ENCODE results near the gene KHSRP.
A peak's percentile ranks its signal among the peaks of the same experiment; 100 is the strongest.

Gene KHSRP

DNA sequence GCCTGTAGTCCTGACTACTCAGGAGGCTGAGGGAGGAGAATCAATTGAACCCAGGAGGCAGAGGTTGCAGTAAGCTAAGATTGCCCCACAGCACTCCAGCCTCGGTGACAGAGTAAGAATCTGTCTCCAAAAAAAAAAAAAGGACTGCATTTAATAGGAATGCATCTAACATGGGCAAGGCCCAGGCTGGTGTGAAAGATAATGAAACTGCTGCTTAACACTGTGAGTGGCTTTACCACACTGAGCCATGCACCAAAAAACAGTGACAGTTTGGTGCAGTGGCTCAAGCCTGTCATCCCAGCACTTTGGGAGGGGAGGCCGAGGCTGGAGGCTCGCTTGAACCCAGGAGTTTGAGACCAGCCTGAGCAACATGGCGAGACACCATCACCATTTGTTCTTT is 40.2 kb downstream of the KHSRP start:
- DNase-seq: no peak

DNA sequence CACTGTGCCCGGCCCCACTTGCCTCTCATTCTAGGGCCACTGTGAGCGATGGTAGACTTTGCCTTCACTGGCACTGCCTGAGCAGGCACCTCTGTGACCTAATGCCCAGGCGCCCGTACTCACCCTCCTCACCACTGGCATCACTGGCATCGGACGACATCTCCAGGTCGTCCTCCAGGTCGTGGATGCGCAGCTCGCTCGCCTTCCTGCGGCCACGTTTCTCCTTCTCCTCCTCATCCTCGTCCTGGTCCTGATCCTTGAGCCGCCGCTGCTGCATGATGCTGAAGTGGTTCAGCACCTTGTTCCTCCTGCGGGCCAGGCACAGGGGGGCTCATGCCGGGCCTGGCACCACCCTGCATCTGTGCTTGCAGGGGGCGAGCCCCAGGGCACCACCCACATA is 41.4 kb downstream of the KHSRP start:
- no peak for DNase-seq

DNA sequence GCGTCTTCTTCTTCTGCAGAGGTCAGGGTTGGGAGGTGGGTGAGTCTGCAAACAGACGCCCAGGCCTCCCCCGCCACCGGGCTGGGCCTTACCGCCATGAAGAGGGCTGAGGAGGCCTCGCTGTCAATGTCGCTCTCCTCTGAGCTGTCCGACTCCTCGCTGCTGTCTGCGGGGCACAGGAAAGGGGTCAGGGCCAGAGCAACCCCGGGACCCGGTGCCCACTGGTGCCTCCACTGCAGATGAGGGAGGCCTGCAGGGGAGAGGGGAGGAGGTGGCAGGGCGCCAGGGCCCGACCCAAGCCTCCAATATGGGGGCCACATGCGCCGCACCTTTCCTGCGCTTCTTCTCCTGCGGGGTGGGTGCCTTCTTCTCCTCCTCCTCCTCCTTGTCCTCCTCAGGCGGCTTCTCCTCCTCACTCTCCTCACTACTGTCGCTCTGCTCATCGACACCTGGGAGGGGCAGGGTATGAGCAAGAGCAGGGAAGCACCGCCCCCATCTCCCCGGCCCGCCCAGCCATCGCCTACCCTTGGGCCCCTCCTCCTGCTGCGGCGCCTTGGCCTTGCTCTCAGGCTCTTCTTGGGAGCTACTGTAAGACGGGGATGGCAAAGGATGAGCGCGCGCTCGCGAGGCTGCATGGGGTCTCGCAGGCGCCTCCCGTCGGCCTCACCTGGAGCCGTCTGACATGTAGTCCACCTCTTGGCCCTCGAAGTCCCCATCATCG is 43.4 kb downstream of the KHSRP start:
- no peak for DNase-seq

DNA sequence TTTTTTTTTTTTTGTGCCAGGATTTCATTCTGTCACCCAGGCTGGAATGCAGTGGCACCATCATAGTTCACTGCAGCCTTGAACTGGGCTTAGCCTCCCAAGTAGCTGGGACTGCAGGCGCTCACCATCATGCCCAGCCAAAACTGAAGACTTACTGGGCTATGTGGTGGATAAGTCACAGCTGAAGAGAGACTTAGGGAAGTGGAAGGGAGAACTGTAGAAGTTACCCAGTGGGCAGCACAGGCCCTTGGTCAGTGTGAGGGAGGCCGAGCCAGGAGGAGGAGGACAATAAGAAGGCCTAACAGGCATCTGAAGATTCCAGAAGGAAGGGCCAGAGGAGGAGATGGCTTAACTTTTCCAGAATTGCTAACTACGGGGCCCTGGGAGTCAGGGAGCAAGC is 44.9 kb downstream of the KHSRP start:
- DNase-seq: no peak

DNA sequence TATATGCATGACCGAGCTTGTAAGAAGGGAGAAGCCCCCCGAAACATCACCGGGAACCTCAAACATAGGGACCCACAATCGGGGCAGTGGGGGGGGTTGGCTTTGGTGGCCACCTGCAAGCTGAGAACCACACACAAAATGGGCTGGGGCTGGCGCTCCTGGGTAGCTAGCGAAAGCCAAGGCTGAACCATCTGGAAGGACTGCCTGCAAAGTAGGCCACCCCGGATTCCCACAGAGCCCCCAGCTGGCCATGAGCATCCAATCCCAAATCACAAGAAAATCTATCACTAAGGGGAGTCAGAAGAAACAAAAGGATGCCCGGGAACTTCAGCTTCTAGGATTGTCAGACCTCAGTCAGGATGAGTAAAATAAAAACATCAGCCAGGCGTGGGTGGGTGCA is 46.1 kb downstream of the KHSRP start:
- no peak for DNase-seq

DNA sequence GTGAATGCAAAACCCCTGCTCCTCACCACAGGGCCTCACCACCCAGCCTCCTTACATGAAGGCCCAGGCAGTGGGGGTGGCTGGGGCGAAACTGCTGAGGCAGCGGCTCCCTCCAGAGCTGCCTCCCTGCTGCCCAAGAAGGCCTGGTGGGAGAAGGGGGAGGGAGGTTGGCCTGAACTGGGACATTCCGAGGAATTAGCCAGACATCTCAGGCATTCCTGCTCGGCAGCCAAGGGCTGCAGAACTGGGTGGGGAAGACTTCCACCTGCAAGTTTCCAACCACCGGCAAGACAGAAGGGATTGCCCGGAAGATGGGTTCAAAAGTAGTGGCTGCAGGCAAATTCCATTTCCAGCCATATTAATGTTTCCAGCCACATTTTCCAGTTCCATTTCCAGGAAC is 46.6 kb downstream of the KHSRP start:
- DNase-seq: no peak

DNA sequence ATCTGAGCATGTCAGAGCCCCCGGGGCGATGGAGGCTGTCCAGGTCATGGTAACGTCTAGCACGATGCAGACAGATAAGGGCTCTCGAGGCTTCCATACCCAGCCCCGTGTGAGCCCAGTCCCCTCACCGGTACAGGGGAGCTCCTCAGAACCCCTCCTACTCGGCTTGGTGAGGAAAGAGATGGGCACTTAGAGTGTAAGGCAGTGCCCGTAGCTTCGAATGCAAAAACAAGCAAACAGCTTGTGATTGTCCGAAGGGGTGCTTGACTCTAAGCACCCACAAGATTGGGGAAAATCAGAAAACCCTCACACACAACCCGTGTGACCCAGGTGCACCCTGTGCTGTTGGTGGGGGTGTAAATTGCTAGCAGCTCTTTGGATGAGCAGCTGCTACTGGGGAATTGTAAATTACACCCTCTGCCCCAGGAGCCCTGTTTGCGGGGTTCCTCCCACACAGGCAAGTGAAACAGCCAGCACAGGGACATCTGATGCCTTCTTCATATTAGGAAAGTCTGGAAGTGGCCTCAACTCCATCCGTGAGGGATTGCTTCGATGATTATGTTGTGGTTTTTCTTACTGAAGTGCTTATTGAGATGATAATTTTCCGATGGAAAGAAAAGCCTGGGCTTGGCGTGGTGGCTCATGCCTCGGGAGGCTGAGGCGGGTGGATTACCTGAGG is 48.0 kb downstream of the KHSRP start:
- DNase-seq: no peak

DNA sequence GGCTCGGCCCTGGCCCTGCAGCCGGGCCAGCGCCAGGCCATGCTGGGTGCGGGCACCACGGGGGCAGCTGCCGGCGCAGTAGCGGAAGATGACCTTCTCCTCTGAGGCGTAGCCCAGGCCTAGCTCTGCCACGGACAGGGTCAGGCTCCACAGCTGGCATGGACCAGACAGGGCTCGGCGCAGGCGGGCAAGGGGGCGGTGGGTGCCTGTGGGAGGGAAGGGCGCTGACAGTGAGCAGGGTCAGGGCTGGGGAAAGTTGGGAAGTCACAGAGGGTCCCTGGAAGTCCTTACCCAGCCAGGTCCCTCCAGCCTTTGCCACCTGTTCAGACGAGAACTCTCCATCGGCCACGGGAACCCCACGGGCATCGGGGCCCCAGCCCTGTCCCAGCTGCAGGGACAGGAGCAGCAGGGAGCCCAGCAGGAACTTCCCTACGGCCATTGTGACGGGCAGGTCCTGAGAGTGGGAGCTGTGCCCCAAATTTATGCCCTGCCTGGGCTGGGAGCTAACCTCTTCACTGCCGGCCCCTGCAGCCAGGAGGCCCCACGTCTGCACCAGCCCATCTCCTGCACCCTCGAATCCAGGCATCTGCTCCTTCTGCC is 49.1 kb downstream of the KHSRP start, which contains the start of gene PSPN:
Gene PSPN (minus strand): TSS at position 523 of the 600 bp plus-strand sequence. CDS start 84 bp downstream, at position 439.
- no peak for DNase-seq

DNA sequence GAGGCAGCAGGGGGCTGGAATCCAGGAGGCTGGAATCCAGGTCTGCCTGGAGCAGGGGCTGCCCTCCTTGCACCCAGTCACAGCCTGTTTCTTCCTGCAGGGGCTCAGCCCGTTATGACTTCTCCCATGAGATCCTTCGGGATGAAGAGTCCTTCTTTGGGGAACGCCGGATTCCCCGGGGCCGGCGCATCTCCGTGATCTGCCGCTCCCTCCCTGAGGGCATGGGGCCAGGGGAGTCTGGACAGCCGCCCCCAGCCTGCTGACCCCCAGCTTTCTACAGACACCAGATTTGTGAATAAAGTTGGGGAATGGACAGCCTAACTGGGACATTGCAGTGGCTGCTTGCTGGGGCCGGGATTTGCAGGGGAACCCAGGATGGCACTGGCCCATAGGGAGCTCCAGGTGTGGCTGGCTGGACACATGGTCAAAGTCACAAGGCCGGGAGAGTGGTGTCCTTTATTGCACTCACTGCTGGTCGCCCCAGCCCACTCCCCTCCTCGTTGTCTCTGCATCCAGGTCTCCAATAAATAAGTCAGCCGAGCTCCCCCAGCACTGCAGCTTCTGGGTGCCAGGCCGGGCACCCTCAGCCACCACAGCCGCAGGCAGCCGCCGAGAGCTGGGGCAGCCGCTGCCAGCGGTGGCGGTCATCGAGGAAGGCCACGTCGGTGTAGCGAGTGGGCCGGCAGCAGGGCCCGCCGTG is 49.8 kb downstream of the KHSRP start:
- no peak for DNase-seq

DNA sequence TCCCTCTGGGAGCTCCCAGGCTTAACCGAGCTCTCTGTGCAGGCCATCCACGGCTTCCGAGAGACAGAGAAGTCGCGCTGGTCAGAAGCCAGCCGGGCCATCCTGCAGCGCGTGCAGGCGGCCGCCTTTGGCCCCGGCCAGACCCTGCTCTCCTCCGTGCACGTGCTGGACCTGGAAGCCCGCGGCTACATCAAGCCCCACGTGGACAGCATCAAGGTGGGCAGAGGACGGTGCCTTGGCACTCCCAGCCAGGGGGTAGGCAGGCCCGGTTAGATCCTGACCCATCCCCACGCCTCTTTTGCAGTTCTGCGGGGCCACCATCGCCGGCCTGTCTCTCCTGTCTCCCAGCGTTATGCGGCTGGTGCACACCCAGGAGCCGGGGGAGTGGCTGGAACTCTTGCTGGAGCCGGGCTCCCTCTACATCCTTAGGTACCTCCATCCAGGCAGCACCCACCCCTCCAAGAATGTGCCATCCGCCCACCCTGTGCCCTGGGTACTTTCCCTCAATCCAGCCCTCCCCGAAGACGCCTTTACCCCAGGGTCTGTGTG is 50.4 kb downstream of the KHSRP start:
- no peak for DNase-seq

DNA sequence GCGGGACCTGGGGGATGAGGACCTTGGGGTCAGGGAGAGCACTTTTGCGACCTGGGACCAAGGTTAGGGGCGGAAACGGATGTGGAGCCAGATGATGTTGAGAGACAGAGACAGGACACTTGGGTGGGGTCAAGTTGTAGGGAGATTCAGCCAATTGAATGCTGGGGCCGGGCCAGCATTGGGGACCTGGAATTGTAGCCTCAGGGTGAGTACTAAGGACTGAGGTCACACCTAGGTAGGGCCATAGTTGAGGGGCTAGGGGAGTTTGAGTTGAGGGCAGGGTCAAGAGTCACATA is 50.9 kb downstream of the KHSRP start:
- DNase-seq: no peak

DNA sequence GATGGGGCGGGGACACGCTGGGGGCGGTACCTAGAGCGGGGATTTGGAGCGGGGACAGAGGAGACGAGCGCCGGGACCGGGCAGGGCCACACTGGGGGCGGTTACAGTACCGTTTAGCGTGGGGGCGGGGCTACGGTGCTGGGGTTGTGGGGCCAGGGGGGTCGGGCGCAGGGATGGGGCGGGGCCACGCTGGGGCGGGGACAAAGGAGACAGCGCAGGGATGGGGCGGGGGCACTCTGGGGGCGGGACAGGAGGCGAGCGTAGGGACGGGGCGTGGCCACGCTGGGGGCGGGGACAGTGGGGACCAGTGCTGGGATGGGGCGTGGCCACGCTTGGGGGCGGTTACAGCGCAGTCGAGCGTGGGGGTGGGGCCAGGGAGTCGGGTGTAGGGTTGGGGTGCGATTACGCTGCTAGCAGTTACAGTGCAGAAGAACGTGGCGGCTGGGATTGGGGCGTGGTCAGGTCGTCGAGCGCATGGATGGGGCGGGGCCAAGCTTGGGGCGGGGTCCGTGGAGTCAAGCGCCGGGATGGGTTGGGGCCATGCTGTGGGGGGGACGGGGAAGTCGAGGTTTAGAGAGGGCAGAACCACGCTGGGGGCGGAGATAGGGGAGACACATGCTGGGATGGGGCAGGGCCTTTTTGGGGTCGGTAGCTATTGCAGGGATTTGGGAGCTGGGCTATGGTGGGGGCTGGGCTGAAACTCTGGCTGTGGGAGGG is 51.4 kb downstream of the KHSRP start:
- peak; percentile 99 to 100 for DNase-seq

DNA sequence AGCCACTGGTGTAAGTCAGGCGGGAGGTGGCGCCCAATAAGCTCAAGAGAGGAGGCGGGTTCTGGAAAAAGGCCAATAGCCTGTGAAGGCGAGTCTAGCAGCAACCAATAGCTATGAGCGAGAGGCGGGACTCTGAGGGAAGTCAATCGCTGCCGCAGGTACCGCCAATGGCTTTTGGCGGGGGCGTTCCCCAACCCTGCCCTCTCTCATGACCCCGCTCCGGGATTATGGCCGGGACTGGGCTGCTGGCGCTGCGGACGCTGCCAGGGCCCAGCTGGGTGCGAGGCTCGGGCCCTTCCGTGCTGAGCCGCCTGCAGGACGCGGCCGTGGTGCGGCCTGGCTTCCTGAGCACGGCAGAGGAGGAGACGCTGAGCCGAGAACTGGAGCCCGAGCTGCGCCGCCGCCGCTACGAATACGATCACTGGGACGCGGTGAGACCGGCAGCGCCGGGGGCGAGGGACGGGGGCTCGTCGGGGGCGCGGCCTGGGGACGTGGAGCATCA is 52.0 kb downstream of the KHSRP start, which contains the start of gene ALKBH7:
Gene ALKBH7 (plus strand): TSS at position 201 of the 502 bp plus-strand sequence. CDS start 27 bp downstream, at position 228.
- peak; percentile 93 to 94 for DNase-seq

DNA sequence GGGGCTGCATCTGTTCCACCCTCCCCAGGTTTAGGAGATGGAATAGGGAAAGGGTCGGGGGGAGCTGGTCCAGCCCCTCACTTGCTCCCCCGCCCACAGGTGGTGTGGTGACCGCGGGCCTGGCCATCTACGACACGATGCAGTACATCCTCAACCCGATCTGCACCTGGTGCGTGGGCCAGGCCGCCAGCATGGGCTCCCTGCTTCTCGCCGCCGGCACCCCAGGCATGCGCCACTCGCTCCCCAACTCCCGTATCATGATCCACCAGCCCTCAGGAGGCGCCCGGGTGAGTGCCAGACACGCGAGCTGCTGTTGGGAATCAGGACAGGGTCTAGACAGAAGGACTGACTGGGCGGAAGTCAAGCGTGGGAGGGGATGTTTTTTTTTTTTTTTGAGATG is 60.3 kb downstream of the KHSRP start:
- no peak for DNase-seq
